LNCAP (cell line): Measurements from ENCODE around the gene RPL36.

Experiments used
- CTCF ChIP-seq: fragments of 450-650 bp; IDR thresholded peaks from 2 replicates; pipeline ENCODE4 v1.5.1; 2017; ENCODE audit warnings: mild to moderate bottlenecking

RPL36 gene

GRCh38 chr19:5674714-5675113, 15.4 kb upstream of the RPL36 start:
- TF ChIP-seq CTCF: no peak

- TF ChIP-seq CTCF: no peak
Measured at GRCh38 chr19:5676105-5676771, 13.9 kb upstream of the RPL36 start.

GRCh38 chr19:5676772-5677105, 13.4 kb upstream of the RPL36 start:
- no peak for TF ChIP-seq CTCF

DNA sequence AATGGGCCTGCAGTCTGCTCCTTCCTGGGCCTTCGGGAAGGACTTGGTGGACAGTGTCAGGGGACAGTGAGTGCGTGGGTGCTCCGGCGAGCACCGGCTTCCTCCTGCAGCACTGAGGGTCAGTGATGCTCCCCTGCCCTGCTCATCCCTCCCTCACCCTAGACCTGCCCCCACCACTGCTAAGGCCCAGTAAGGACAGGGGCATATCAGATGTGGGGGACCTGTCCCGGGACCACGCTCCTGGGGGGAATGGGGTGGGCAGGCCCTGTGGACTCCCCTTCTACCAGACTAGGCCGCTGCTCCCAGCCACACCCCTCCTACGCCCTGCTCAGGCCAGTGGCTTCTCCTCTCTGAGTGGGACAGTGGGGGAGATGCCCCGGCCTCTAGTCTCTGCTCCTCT, 13.0 kb upstream of the RPL36 start:
- TF ChIP-seq CTCF: no peak

DNA sequence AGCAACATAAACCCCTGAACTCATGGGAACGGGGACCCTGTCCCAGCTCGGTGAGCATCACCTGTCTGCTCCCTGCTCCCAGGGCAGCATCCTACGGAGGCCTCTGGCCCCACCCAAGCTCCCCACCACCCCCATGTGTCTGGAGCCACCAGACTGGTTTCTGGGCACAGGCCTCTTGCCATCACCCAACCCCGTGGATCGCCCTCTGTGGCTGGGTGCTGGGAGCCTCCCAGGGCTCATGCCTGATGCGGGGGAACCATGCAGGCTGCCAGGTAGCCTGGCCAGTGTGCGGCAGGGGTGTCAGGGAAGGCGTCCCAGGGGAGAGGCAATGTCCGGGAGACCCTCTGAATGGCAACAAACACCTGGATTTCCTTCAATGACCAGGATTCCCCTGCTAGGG, 12.5 kb upstream of the RPL36 start:
- TF ChIP-seq CTCF: no peak

GRCh38 chr19:5678071-5678718, 11.9 kb upstream of the RPL36 start:
- TF ChIP-seq CTCF: no peak

- TF ChIP-seq CTCF: no peak
Measured at GRCh38 chr19:5679289-5680083, 10.6 kb upstream of the RPL36 start.
